H9 (cell line): ENCODE measurements around the gene SYTL1. TPM values are rescaled to one million over a fixed set of nuclear protein-coding genes. Genes with fewer than 3 reads are reported as not detected.

ENCODE experiments used
- DNase-seq: peaks from one replicate; pipeline ENCODE4 v3.0.0-alpha.2; 2017
- H2AFZ ChIP-seq: one replicate; pipeline ENCODE4 v1.6.1; 2013; ENCODE audit warnings: mild to moderate bottlenecking, low read length, control low read depth, moderate library complexity
- H2AK5ac ChIP-seq: 2 replicates; pipeline ENCODE4 v1.6.1; 2013; ENCODE audit warnings: low read length, control low read depth, mixed read lengths; ENCODE audit not compliant: insufficient read length
- H2BK120ac ChIP-seq: one replicate; pipeline ENCODE4 v1.6.1; 2013; ENCODE audit warnings: low read depth, mild to moderate bottlenecking, low read length, control low read depth, inconsistent platforms; ENCODE audit not compliant: poor library complexity, severe bottlenecking
- H2BK12ac ChIP-seq: 2 replicates; pipeline ENCODE4 v1.6.1; 2013; ENCODE audit warnings: low read length, control low read depth, mixed read lengths, low read depth; ENCODE audit not compliant: insufficient read length
- H2BK15ac ChIP-seq: 2 replicates; pipeline ENCODE4 v1.6.1; 2013; ENCODE audit warnings: low read depth, low read length, control low read depth
- H2BK20ac ChIP-seq: one replicate; pipeline ENCODE4 v1.6.1; 2013; ENCODE audit warnings: low read depth, mild to moderate bottlenecking, low read length, control low read depth, inconsistent platforms; ENCODE audit not compliant: poor library complexity, severe bottlenecking
- H2BK5ac ChIP-seq: 2 replicates; pipeline ENCODE4 v1.6.1; 2013; ENCODE audit warnings: low read length, control low read depth, mixed read lengths; ENCODE audit not compliant: insufficient read length
- H3K14ac ChIP-seq: 2 replicates; pipeline ENCODE4 v1.6.1; 2013; ENCODE audit warnings: low read length, control low read depth; ENCODE audit not compliant: insufficient read depth
- H3K18ac ChIP-seq: 2 replicates; pipeline ENCODE4 v1.6.1; 2013; ENCODE audit warnings: low read depth, mild to moderate bottlenecking, mixed read lengths, low read length, control low read depth; ENCODE audit not compliant: insufficient read length
- H3K23ac ChIP-seq: 2 replicates; pipeline ENCODE4 v1.6.1; 2013; ENCODE audit warnings: low read length, control low read depth, mixed read lengths, low read depth; ENCODE audit not compliant: insufficient read length
- H3K23me2 ChIP-seq: 2 replicates; pipeline ENCODE4 v1.6.1; 2013; ENCODE audit warnings: low read depth, mild to moderate bottlenecking, mixed read lengths, low read length, control low read depth; ENCODE audit not compliant: insufficient read length, poor library complexity, severe bottlenecking
- H3K27ac ChIP-seq: 2 replicates; pipeline ENCODE4 v1.5.1; 2013; ENCODE audit warnings: low read length, control low read depth, mixed read lengths, low read depth; ENCODE audit not compliant: insufficient read length
- H3K27me3 ChIP-seq: 2 replicates; pipeline ENCODE4 v1.6.1; 2013; ENCODE audit warnings: low read length, control low read depth, inconsistent platforms; ENCODE audit not compliant: insufficient read depth
- H3K4ac ChIP-seq: 2 replicates; pipeline ENCODE4 v1.6.1; 2013; ENCODE audit warnings: low read depth, mild to moderate bottlenecking, control low read depth, inconsistent platforms, low read length, moderate library complexity
- H3K4me1 ChIP-seq: 2 replicates; pipeline ENCODE4 v1.6.1; 2013; ENCODE audit warnings: low read length, control low read depth, inconsistent platforms; ENCODE audit not compliant: insufficient read depth
- H3K4me2 ChIP-seq: 2 replicates; pipeline ENCODE4 v1.6.1; 2013; ENCODE audit warnings: low read length, control low read depth, mixed read lengths; ENCODE audit not compliant: insufficient read length, insufficient read depth
- H3K56ac ChIP-seq: 2 replicates; pipeline ENCODE4 v1.6.1; 2013; ENCODE audit warnings: low read depth, mild to moderate bottlenecking, mixed read lengths, low read length, control low read depth; ENCODE audit not compliant: insufficient read length
- H3K79me1 ChIP-seq: 2 replicates; pipeline ENCODE4 v1.6.1; 2013; ENCODE audit warnings: low read depth, mild to moderate bottlenecking, moderate library complexity, low read length, control low read depth, inconsistent platforms; ENCODE audit not compliant: insufficient read depth, poor library complexity, severe bottlenecking
- H3K79me2 ChIP-seq: 2 replicates; pipeline ENCODE4 v1.6.1; 2013; ENCODE audit warnings: low read length, control low read depth, inconsistent platforms; ENCODE audit not compliant: insufficient read depth
- H3K9ac ChIP-seq: 2 replicates; pipeline ENCODE4 v1.6.1; 2013; ENCODE audit warnings: low read length, control low read depth, mixed read lengths; ENCODE audit not compliant: insufficient read length; ENCODE audit errors: extremely low read depth
- H3K9me3 ChIP-seq: one replicate; pipeline ENCODE4 v1.6.1; 2013; ENCODE audit warnings: low read depth, low read length, inconsistent platforms; ENCODE audit not compliant: control insufficient read depth
- H3T11ph ChIP-seq: one replicate; pipeline ENCODE4 v1.6.1; 2013; ENCODE audit warnings: mild to moderate bottlenecking, low read length, control low read depth, inconsistent platforms
- H4K20me1 ChIP-seq: one replicate; pipeline ENCODE4 v1.6.1; 2013; ENCODE audit not compliant: control insufficient read depth, insufficient read length, insufficient read depth
- H4K5ac ChIP-seq: 2 replicates; pipeline ENCODE4 v1.6.1; 2013; ENCODE audit warnings: low read depth, mild to moderate bottlenecking, mixed read lengths, low read length, control low read depth; ENCODE audit not compliant: insufficient read length
- H4K8ac ChIP-seq: replicated peaks from 2 replicates; pipeline ENCODE4 v1.6.1; 2013; ENCODE audit warnings: low read length, control low read depth, mixed read lengths, low read depth; ENCODE audit not compliant: insufficient read length
- H4K91ac ChIP-seq: 2 replicates; pipeline ENCODE4 v1.6.1; 2013; ENCODE audit warnings: low read depth, mild to moderate bottlenecking, moderate library complexity, mixed read lengths, low read length, control low read depth; ENCODE audit not compliant: insufficient read length
- H3K27ac Mint-ChIP-seq, 3 experiments: 2 replicates in 2 of 3; 3 replicates in 1 of 3; pipeline ENCODE4 v1.8.0; 2020 to 2021; ENCODE audit warnings: mixed read lengths in 3 of 3, mild to moderate bottlenecking in 1 of 3, moderate library complexity in 1 of 3
- H3K27me3 Mint-ChIP-seq: 2 replicates; pipeline ENCODE4 v1.8.0; 2021; ENCODE audit warnings: low read depth, mild to moderate bottlenecking, moderate library complexity, mixed read lengths
- H3K36me3 Mint-ChIP-seq, 3 experiments: 2 replicates in 2 of 3; 3 replicates in 1 of 3; pipeline ENCODE4 v1.8.0; 2020 to 2021; ENCODE audit warnings: low read depth in 3 of 3, mixed read lengths in 3 of 3; ENCODE audit not compliant: insufficient read depth in 1 of 3
- H3K4me1 Mint-ChIP-seq, 2 experiments: 2 replicates each; pipeline ENCODE4 v1.8.0; 2020; ENCODE audit warnings: mixed read lengths in 2 of 2
- H3K4me3 Mint-ChIP-seq, 2 experiments: 2 replicates in 1 of 2; 3 replicates in 1 of 2; pipeline ENCODE4 v1.8.0; 2020 to 2021; ENCODE audit warnings: mild to moderate bottlenecking in 2 of 2, mixed read lengths in 2 of 2, moderate library complexity in 1 of 2
- H3K9me3 Mint-ChIP-seq, 2 experiments: 2 replicates in 1 of 2; 3 replicates in 1 of 2; pipeline ENCODE4 v1.8.0; 2020; ENCODE audit warnings: mild to moderate bottlenecking in 2 of 2, mixed read lengths in 2 of 2, moderate library complexity in 1 of 2
- WGBS: extraction: QIAGEN DNeasy Blood & Tissue Kit; methylation state at CpG from one replicate; pipeline ENCODE4 v1.1.7; 2013; ENCODE audit warnings: missing lambda C conversion rate, low lambda C conversion rate, mixed read lengths; ENCODE audit not compliant: insufficient read length; ENCODE audit errors: extremely low coverage; 5-methylcytosine and 5-hydroxymethylcytosine counted together
- total RNA-seq: library from RNA; stranded (reverse); gene quantifications from 2 replicates; pipeline ENCODE4 v1.2.1, GENCODE V29; 2021
- TF ChIP-seq, protein P1 (sequence below): fragments of 200-600 bp; sonication (generic); conservative IDR thresholded peaks from 3 replicates; pipeline ENCODE4 v1.8.0; 2021; ENCODE audit warnings: antibody characterized with exemption, mild to moderate bottlenecking

Gene SYTL1
- total RNA-seq, 1 experiment from 2014 or later: 12.0 TPM

DNA sequence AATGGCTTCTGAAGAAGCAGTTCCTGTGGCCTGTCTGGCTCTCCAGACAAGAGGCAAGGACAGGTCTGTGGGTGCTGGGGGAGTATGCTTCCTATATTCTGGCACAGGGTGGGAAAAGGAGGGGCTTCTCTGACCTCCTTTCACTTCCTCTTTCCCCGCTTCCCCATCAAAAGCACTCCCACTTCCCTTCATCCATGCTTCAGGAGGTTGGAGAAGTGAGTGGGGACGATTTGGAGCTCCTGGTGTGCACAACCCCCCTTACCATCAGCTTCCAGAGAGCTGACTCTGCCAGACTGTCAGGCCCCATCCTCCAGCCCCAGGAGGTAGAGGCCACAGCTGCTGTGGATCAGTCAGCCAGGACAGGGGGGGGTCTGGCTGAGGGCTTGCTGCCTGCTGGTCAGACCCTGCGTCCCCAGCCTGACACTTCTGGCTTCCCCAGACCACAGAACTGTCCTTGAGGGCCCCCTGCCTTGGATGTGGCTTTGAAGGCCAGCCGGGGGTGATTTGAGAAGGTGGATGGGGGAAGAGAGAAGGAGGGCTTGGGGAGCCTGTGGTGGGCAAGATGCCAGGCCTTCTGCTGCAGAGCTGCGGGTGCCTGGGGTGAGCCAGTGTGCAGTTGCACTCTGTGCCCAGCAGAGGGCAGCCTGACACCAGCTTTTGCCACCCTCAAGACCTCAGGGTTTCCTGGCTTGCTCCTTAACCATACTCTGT lies 41.3 kb upstream of the SYTL1 start:
- no peaks in the 10 kb centered on the region for H3K79me2 ChIP-seq
- no peak overlapping the region for H3K56ac ChIP-seq
- no peak overlapping the region for H2BK5ac ChIP-seq
- H3K9ac ChIP-seq: no peak overlapping the region
- Mint-ChIP-seq H3K4me3 (no peak overlapping the region), H3K9me3 (no peaks in the 10 kb centered on the region), H3K4me1 (peaks cover 29 to 39% of the 10 kb centered on the region in 2 experiments), H3K36me3 (peaks cover 4 to 12% (median 5%) of the 10 kb centered on the region in 3 experiments; a peak in 4 of 7 replicates), H3K27me3 (no peaks in the 10 kb centered on the region), H3K27ac (no peak overlapping the region; a peak in 1 of 7 replicates)
- H4K20me1 ChIP-seq: peaks cover 2% of the 10 kb centered on the region
- DNase-seq: peak; percentile 89
- H3K27ac ChIP-seq: no peak overlapping the region
- no peak overlapping the region for H3K18ac ChIP-seq
- no peak overlapping the region for H4K5ac ChIP-seq
- H2BK20ac ChIP-seq: no peak overlapping the region
- H2BK15ac ChIP-seq: no peak overlapping the region
- no peak overlapping the region for H4K91ac ChIP-seq
- no CpG with 5 or more reads among the region's 5 CpGs for WGBS
- TF ChIP-seq, protein P1, sequence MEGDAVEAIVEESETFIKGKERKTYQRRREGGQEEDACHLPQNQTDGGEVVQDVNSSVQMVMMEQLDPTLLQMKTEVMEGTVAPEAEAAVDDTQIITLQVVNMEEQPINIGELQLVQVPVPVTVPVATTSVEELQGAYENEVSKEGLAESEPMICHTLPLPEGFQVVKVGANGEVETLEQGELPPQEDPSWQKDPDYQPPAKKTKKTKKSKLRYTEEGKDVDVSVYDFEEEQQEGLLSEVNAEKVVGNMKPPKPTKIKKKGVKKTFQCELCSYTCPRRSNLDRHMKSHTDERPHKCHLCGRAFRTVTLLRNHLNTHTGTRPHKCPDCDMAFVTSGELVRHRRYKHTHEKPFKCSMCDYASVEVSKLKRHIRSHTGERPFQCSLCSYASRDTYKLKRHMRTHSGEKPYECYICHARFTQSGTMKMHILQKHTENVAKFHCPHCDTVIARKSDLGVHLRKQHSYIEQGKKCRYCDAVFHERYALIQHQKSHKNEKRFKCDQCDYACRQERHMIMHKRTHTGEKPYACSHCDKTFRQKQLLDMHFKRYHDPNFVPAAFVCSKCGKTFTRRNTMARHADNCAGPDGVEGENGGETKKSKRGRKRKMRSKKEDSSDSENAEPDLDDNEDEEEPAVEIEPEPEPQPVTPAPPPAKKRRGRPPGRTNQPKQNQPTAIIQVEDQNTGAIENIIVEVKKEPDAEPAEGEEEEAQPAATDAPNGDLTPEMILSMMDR: peak; percentile 99
- H3K27me3 ChIP-seq: no peaks in the 10 kb centered on the region
- H3K4me1 ChIP-seq: peaks cover 9% of the 10 kb centered on the region; the same call in 1 of the 2 replicates
- H2BK12ac ChIP-seq: no peak overlapping the region
- no peak overlapping the region for H2AFZ ChIP-seq
- H4K8ac ChIP-seq: no peak overlapping the region
- no peaks in the 10 kb centered on the region for H3K9me3 ChIP-seq
- H3K14ac ChIP-seq: no peak overlapping the region
- H3T11ph ChIP-seq: no peak overlapping the region
- H3K23ac ChIP-seq: no peak overlapping the region
- H3K4me2 ChIP-seq: no peak overlapping the region
- no peak overlapping the region for H2AK5ac ChIP-seq
- H3K4ac ChIP-seq: no peak overlapping the region
- H3K79me1 ChIP-seq: no peaks in the 10 kb centered on the region
- H2BK120ac ChIP-seq: no peak overlapping the region
- H3K23me2 ChIP-seq: no peaks in the 10 kb centered on the region
